Measurements from ENCODE around the gene PRSS1. TPM values are rescaled to one million over a fixed set of nuclear protein-coding genes. Genes with fewer than 3 reads are reported as not detected.

Gene PRSS1
- polyA plus RNA-seq, 6 donors from 2014 or later = 0.41 to 0.55 TPM; not detected in 4

DNA sequence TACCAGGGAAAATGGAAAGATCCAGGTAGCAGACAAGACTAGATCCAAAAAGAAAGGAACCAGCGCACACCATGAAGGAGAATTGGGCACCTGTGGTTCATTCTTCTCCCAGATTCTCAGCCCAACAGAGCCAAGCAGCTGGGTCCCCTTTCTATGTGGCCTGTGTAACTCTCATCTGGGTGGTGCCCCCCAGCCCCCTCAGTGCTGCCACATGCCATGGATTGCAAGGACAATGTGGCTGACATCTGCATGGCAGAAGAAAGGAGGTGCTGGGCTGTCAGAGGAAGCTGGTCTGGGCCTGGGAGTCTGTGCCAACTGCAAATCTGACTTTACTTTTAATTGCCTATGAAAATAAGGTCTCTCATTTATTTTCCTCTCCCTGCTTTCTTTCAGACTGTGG lies 42.9 kb downstream of the PRSS1 start:
- Mint-ChIP-seq H3K27ac (peak overlapping the region in 4 of 6 donors; percentile 18 to 100 (median 57)), H3K9me3 (peaks cover 0 to 1% (median 0%) of the 10 kb centered on the region in 7 donors), H3K27me3 (no peaks in the 10 kb centered on the region), H3K4me3 (peak overlapping the region in 1 of 8 donors; percentile 69), H3K4me1 (peaks cover 69 to 84% (median 83%) of the 10 kb centered on the region in 3 donors), H3K36me3 (peaks cover 0 to 14% of the 10 kb centered on the region in 2 donors)
- ATAC-seq (ENCODE audit: low read depth in 2 of 2) (no peak), DNase-seq (no peak)

DNA sequence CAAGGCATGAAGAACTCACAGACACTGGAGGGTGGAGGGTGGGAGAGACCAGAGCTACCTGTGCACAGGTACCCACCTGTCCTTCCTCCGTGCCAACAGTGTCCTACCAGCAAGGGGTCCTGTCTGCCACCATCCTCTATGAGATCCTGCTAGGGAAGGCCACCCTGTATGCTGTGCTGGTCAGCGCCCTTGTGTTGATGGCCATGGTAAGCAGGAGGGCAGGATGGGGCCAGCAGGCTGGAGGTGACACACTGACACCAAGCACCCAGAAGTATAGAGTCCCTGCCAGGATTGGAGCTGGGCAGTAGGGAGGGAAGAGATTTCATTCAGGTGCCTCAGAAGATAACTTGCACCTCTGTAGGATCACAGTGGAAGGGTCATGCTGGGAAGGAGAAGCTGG lies 43.3 kb downstream of the PRSS1 start:
- Mint-ChIP-seq H3K36me3 (peaks cover 0 to 18% of the 10 kb centered on the region in 2 donors), H3K4me3 (peak overlapping the region in 5 of 8 donors; percentile 5 to 69 (median 25)), H3K27ac (peak overlapping the region in 5 of 6 donors; percentile 26 to 100 (median 88)), H3K9me3 (peaks cover 0 to 1% (median 0%) of the 10 kb centered on the region in 7 donors), H3K27me3 (no peaks in the 10 kb centered on the region), H3K4me1 (peaks cover 69 to 82% (median 80%) of the 10 kb centered on the region in 3 donors)
- DNase-seq = no peak
- no peak for ATAC-seq (ENCODE audit: low read depth in 2 of 2)

DNA sequence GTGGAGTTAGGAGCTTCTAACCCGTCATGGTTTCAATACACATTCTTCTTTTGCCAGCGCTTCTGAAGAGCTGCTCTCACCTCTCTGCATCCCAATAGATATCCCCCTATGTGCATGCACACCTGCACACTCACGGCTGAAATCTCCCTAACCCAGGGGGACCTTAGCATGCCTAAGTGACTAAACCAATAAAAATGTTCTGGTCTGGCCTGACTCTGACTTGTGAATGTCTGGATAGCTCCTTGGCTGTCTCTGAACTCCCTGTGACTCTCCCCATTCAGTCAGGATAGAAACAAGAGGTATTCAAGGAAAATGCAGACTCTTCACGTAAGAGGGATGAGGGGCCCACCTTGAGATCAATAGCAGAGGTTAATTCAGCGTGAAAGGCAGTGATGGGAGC lies 43.9 kb downstream of the PRSS1 start:
- H3K4me1 Mint-ChIP-seq = peaks cover 71 to 82% (median 80%) of the 10 kb centered on the region in 3 donors
- H3K36me3 Mint-ChIP-seq = peaks cover 0 to 22% of the 10 kb centered on the region in 2 donors
- peak overlapping the region in 5 of 6 donors; percentile 28 to 100 (median 90) for H3K27ac Mint-ChIP-seq
- no peak for DNase-seq
- no peaks in the 10 kb centered on the region for H3K27me3 Mint-ChIP-seq
- ATAC-seq (ENCODE audit: low read depth in 2 of 2) = no peak
- H3K4me3 Mint-ChIP-seq = peak overlapping the region in 2 of 8 donors; percentile 5 to 30
- peaks cover 0 to 3% (median 0%) of the 10 kb centered on the region in 7 donors for H3K9me3 Mint-ChIP-seq

DNA sequence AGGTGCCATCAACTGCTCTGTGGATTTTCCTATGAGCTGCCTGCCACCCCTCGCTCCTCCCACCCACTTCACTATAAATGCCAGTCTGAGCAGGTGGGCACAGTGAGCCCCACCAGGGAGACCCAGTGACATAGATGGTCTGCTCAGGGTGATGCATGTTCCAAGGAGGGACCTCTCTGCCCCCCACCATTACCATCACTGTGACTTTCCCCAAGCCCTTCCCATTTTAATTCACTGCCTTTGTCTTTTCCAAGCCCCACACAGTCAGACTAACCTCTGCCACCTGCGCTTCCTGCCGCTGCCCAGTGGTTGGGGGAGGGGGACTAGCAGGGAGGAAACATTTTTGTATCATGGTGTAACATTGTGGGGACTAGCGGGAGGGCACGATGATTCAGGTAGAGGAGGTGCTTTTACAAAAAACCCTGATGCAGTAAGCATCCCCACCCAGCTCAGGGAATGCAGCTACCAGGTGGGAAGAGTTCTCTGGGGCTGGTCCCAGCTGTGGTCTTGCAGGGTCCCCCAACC lies 46.1 kb downstream of the PRSS1 start:
- H3K36me3 Mint-ChIP-seq = peaks cover 13 to 26% of the 10 kb centered on the region in 2 donors
- H3K27me3 Mint-ChIP-seq = no peaks in the 10 kb centered on the region
- peak; percentile 53 for DNase-seq
- peak overlapping the region; percentile 97 to 100 (median 98) for H3K27ac Mint-ChIP-seq
- H3K4me1 Mint-ChIP-seq = peaks cover 76 to 83% (median 82%) of the 10 kb centered on the region in 3 donors
- H3K4me3 Mint-ChIP-seq = peak overlapping the region; percentile 96 to 100 (median 98)
- H3K9me3 Mint-ChIP-seq = peaks cover 0 to 3% (median 0%) of the 10 kb centered on the region in 7 donors
- ATAC-seq (ENCODE audit: low read depth in 2 of 2) = peak; percentile 26 to 41

DNA sequence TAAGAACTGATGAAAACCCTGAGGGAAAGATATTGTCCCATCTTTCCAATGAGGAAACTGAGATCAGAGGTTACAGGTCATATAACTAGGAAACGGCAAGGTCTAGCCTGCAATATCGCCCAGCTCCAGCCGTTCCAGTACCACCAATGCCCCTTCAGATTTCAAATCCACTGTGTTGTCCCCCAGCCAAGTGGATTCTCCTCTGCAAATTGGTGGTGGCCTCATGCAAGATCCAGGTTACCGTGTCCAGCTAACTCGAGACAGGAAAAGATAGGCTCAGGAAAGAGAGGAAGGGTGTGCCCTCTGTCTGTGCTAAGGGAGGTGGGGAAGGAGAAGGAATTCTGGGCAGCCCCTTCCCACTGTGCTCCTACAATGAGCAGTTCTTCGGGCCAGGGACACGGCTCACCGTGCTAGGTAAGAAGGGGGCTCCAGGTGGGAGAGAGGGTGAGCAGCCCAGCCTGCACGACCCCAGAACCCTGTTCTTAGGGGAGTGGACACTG lies 46.8 kb downstream of the PRSS1 start:
- Mint-ChIP-seq H3K36me3 (peaks cover 18 to 31% of the 10 kb centered on the region in 2 donors), H3K4me1 (peaks cover 76 to 83% (median 83%) of the 10 kb centered on the region in 3 donors), H3K4me3 (peak overlapping the region; percentile 96 to 100 (median 98)), H3K27me3 (no peaks in the 10 kb centered on the region), H3K27ac (peak overlapping the region; percentile 97 to 100 (median 98)), H3K9me3 (peaks cover 0 to 3% (median 0%) of the 10 kb centered on the region in 7 donors)
- ATAC-seq (ENCODE audit: low read depth in 2 of 2) (no peak), DNase-seq (no peak)

DNA sequence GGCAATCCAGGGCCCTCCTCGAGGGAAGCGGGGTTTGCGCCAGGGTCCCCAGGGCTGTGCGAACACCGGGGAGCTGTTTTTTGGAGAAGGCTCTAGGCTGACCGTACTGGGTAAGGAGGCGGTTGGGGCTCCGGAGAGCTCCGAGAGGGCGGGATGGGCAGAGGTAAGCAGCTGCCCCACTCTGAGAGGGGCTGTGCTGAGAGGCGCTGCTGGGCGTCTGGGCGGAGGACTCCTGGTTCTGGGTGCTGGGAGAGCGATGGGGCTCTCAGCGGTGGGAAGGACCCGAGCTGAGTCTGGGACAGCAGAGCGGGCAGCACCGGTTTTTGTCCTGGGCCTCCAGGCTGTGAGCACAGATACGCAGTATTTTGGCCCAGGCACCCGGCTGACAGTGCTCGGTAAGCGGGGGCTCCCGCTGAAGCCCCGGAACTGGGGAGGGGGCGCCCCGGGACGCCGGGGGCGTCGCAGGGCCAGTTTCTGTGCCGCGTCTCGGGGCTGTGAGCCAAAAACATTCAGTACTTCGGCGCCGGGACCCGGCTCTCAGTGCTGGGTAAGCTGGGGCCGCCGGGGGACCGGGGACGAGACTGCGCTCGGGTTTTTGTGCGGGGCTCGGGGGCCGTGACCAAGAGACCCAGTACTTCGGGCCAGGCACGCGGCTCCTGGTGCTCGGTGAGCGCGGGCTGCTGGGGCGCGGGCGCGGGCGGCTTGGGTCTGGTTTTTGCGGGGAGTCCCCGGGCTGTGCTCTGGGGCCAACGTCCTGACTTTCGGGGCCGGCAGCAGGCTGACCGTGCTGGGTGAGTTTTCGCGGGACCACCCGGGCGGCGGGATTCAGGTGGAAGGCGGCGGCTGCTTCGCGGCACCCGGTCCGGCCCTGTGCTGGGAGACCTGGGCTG lies 47.5 kb downstream of the PRSS1 start:
- ATAC-seq (ENCODE audit: low read depth in 2 of 2) (peak; percentile 46 to 60), DNase-seq (peak; percentile 36)
- Mint-ChIP-seq H3K9me3 (peaks cover 0 to 3% (median 0%) of the 10 kb centered on the region in 7 donors), H3K4me1 (peaks cover 75 to 86% (median 84%) of the 10 kb centered on the region in 3 donors), H3K27ac (peak overlapping the region; percentile 97 to 100 (median 98)), H3K27me3 (no peaks in the 10 kb centered on the region), H3K36me3 (peaks cover 20 to 35% of the 10 kb centered on the region in 2 donors), H3K4me3 (peak overlapping the region; percentile 96 to 100 (median 98))

DNA sequence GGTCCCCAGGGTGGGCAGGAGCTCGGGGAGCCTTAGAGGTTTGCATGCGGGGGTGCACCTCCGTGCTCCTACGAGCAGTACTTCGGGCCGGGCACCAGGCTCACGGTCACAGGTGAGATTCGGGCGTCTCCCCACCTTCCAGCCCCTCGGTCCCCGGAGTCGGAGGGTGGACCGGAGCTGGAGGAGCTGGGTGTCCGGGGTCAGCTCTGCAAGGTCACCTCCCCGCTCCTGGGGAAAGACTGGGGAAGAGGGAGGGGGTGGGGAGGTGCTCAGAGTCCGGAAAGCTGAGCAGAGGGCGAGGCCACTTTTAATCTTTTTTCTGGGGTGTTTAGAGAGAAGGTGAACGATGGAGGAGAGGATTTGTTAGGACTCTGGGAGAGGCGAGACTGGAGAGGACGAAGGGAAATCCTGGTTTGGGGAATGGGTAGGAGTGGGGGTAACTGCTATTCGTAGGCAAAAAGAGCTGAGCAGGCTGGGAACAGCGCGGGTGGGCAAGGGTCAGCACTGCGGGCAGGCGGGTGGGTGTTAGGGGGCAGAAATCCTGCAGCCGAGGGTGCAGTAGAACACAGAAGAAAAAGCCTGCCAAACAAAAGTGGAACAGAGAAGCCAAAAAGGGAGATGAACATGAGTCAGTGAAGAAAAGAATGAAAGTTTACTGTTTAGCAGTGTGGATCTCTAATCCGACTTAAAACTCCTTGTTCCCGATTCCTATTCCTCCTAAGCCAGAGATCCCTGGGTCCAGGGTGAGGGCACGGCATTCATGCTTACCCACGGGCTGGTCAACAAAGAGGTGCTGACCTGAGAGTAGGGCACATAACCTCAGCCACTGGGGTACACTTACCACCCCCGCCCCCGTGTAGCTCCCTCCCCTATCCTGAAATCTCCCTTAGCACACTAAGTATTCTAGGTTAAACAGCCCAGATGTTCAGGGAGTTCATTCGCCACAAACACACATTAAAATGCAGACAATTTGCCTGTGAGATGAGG lies 48.4 kb downstream of the PRSS1 start:
- peaks cover 28 to 44% of the 10 kb centered on the region in 2 donors for H3K36me3 Mint-ChIP-seq
- peak overlapping the region; percentile 96 to 100 (median 98) for H3K4me3 Mint-ChIP-seq
- ATAC-seq (ENCODE audit: low read depth in 2 of 2) = peak; percentile 42 to 51
- no peak for DNase-seq
- peak overlapping the region; percentile 97 to 100 (median 98) for H3K27ac Mint-ChIP-seq
- no peaks in the 10 kb centered on the region for H3K27me3 Mint-ChIP-seq
- peaks cover 0 to 3% (median 0%) of the 10 kb centered on the region in 7 donors for H3K9me3 Mint-ChIP-seq
- H3K4me1 Mint-ChIP-seq = peaks cover 77 to 88% (median 88%) of the 10 kb centered on the region in 3 donors

DNA sequence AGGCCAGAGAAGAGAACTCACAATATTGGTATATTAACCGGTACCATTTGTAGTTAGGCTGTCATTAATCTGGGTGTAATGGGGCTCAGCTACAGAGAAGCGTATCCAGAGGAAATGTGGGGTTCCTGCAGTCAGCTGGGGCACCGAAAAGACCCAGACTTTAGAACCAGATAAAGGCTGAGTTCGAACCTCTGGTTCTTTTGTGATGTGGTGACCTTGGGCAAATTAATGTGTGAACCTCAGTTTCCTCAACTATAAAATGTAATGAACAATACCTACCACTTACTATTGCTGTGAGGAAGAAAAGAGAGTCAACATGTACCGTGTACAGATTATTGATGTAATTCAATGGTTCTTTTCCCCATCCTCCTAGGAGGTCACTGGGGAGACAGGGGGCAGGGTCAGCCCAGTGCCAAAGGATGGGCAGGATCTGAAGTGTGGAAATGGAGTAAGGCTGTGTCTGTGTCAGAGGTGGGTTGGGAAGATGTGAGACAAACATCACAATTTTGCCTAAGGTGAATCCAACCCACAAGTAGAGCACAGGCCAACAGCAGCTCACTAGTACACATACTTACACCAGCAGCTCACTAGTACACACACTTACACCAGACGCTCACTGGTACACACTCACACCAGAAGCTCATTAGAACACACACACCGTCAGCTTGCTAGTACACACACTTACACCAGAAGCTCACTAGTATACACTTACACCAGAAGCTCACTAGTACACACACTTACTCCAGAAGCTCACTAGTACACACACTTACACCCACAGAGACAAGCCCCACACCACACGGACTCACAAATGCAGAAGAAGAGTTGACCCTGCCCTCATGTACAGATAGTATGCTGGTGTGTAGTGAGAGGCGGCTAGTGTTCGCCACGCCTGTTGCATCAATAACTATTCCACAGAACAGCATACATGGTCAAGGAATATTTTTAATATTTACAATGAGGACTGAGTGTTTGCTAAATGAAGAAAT lies 49.5 kb downstream of the PRSS1 start:
- Mint-ChIP-seq H3K27ac (peak overlapping the region; percentile 97 to 100 (median 98)), H3K4me3 (peak overlapping the region; percentile 96 to 100 (median 98)), H3K36me3 (peaks cover 38 to 54% of the 10 kb centered on the region in 2 donors), H3K27me3 (no peaks in the 10 kb centered on the region), H3K4me1 (peaks cover 77 to 87% (median 86%) of the 10 kb centered on the region in 3 donors), H3K9me3 (peaks cover 0 to 3% (median 0%) of the 10 kb centered on the region in 7 donors)
- no peak for DNase-seq
- peak; percentile 13 to 28 for ATAC-seq (ENCODE audit: low read depth in 2 of 2)

DNA sequence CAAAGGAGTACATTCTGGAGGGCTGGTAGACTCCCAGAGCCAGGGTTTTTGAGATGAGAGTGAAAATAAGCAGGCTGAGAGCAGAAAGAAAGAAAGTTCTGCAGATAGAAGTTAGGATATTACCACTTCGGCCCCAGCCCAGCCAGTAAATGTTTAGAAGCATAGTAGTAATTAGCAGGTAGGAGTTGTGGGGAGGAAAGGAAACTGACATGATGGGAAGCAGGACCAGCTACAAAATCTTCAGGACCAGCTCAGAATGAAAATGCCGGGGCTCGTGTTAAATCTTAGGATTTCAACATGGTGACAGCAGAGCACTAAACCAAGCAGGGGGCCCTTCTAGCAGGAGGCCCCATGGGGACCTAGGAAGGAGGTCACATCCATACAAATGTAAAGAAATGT lies 50.2 kb downstream of the PRSS1 start:
- H3K4me3 Mint-ChIP-seq = peak overlapping the region; percentile 96 to 100 (median 98)
- H3K4me1 Mint-ChIP-seq = peaks cover 76 to 87% (median 86%) of the 10 kb centered on the region in 3 donors
- H3K36me3 Mint-ChIP-seq = peaks cover 42 to 61% of the 10 kb centered on the region in 2 donors
- DNase-seq (no peak), ATAC-seq (ENCODE audit: low read depth in 2 of 2) (no peak)
- H3K27me3 Mint-ChIP-seq = no peaks in the 10 kb centered on the region
- H3K9me3 Mint-ChIP-seq = peaks cover 0 to 5% (median 0%) of the 10 kb centered on the region in 7 donors
- H3K27ac Mint-ChIP-seq = peak overlapping the region; percentile 97 to 100 (median 98)

DNA sequence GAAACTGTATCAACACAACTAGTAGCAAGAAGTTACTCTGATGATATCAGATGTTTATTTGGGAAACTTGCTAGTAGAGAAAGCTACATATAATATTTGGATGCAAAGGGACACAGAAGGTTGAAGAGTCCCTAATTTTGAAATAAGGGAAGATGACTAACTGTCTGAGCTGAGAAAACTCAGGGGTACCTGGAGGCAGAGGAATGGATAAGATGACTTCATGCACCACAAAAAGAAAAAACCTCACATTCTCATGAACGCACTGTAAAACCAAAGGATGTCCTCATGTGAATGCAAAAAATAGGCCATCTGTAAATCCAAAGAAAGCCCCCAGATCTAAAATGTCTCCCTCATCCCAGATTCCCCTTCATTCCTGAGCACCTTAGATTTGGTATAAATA lies 50.8 kb downstream of the PRSS1 start:
- DNase-seq (no peak), ATAC-seq (ENCODE audit: low read depth in 2 of 2) (no peak)
- peaks cover 76 to 87% (median 86%) of the 10 kb centered on the region in 3 donors for H3K4me1 Mint-ChIP-seq
- H3K9me3 Mint-ChIP-seq = peaks cover 0 to 5% (median 0%) of the 10 kb centered on the region in 7 donors
- peaks cover 42 to 66% of the 10 kb centered on the region in 2 donors for H3K36me3 Mint-ChIP-seq
- no peaks in the 10 kb centered on the region for H3K27me3 Mint-ChIP-seq
- peak overlapping the region; percentile 88 to 100 (median 98) for H3K27ac Mint-ChIP-seq
- H3K4me3 Mint-ChIP-seq = peak overlapping the region in 7 of 8 donors; percentile 23 to 100 (median 98)

DNA sequence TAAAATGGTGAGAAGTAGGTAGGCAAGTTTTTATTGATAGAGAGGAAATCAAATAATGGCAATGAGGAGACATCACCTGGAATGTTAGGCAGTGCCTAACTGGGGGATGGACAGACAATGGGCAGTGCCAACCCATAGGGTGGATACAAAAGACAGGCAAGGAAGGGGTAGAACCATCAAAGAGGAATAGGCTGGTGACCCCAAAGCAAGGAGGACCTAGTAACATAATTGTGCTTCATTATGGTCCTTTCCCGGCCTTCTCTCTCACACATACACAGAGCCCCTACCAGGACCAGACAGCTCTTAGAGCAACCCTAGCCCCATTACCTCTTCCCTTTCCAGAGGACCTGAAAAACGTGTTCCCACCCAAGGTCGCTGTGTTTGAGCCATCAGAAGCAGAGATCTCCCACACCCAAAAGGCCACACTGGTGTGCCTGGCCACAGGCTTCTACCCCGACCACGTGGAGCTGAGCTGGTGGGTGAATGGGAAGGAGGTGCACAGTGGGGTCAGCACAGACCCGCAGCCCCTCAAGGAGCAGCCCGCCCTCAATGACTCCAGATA lies 51.5 kb downstream of the PRSS1 start:
- no peaks in the 10 kb centered on the region for H3K27me3 Mint-ChIP-seq
- peaks cover 77 to 87% (median 86%) of the 10 kb centered on the region in 3 donors for H3K4me1 Mint-ChIP-seq
- no peak for DNase-seq
- H3K9me3 Mint-ChIP-seq = peaks cover 0 to 5% (median 0%) of the 10 kb centered on the region in 7 donors
- peak overlapping the region; percentile 93 to 100 (median 98) for H3K27ac Mint-ChIP-seq
- H3K4me3 Mint-ChIP-seq = peak overlapping the region in 7 of 8 donors; percentile 2 to 99 (median 77)
- H3K36me3 Mint-ChIP-seq = peaks cover 42 to 66% of the 10 kb centered on the region in 2 donors
- no peak for ATAC-seq (ENCODE audit: low read depth in 2 of 2)

Measured in naive B cell (primary cell).